HTR-8/SVneo (cell line): ENCODE measurements around the gene PTX4.

Experiments
- DNase-seq: peaks from one replicate; pipeline ENCODE4 v3.0.0; 2011; ENCODE audit warnings: low spot score, mixed read lengths; ENCODE audit not compliant: insufficient read length
- FAIRE-seq: peaks from 2 replicates; lab custom pipeline; 2011; peaks lifted over from hg19 to GRCh38; lab: Jason Lieb, UNC

Gene PTX4

GRCh38 chr16:1502092-1503004 is 13.6 kb upstream of the PTX4 start:
- DNase-seq, result no peak
- no peak for FAIRE-seq

- DNase-seq (no peak), FAIRE-seq (no peak)
Observed at GRCh38 chr16:1501630-1502029, 12.9 kb upstream of the PTX4 start.

GRCh38 chr16:1500465-1501150 is 11.9 kb upstream of the PTX4 start:
- no peak for FAIRE-seq
- DNase-seq, result no peak

- DNase-seq (no peak), FAIRE-seq (no peak)
Observed at GRCh38 chr16:1499756-1500464, 11.2 kb upstream of the PTX4 start.

GRCh38 chr16:1498899-1499676 is 10.3 kb upstream of the PTX4 start:
- FAIRE-seq (no peak), DNase-seq (no peak)

GRCh38 chr16:1497014-1497598 is 8.4 kb upstream of the PTX4 start:
- no peak for FAIRE-seq
- DNase-seq, result no peak

- FAIRE-seq (no peak), DNase-seq (no peak)
Observed at GRCh38 chr16:1496464-1496863, 7.7 kb upstream of the PTX4 start.

- FAIRE-seq (no peak), DNase-seq (no peak)
Observed at GRCh38 chr16:1495889-1496262, 7.1 kb upstream of the PTX4 start.

- no peak for FAIRE-seq
- DNase-seq, result no peak
Observed at GRCh38 chr16:1495211-1495888, 6.6 kb upstream of the PTX4 start.

GRCh38 chr16:1494711-1495110 is 6.0 kb upstream of the PTX4 start:
- no peak for DNase-seq

GRCh38 chr16:1494129-1494640 is 5.4 kb upstream of the PTX4 start:
- DNase-seq (peak; percentile 45), FAIRE-seq (no peak)

More at GRCh38 chr16:1494711-1495110, 6.0 kb upstream of the PTX4 start:
- no peak for FAIRE-seq

- DNase-seq (peak; percentile 18), FAIRE-seq (no peak)
Observed at GRCh38 chr16:1493746-1494094, 5.0 kb upstream of the PTX4 start.

- FAIRE-seq, result peak; percentile 91
- peak; percentile 91 for DNase-seq
Observed at GRCh38 chr16:1492923-1493745, 4.4 kb upstream of the PTX4 start, which contains the start of gene TELO2. Gene TELO2, plus strand, starts transcription at chr16:1493360. Its CDS starts 922 bp downstream, at chr16:1494282.

GRCh38 chr16:1492082-1492922 is 3.6 kb upstream of the PTX4 start:
- FAIRE-seq, result no peak
- DNase-seq, result no peak

GRCh38 chr16:1491327-1491726 is 2.6 kb upstream of the PTX4 start:
- FAIRE-seq (peak; percentile 9), DNase-seq (no peak)

- no peak for FAIRE-seq
- DNase-seq, result no peak
Observed at GRCh38 chr16:1489077-1489476, 333 bp upstream of the PTX4 start.

GRCh38 chr16:1488054-1488601 is 616 bp downstream of the PTX4 start:
- FAIRE-seq (no peak), DNase-seq (no peak)
